Measurements from ENCODE around the gene KRT6C.

GRCh38 chr12:52461693-52462092 lies 11.9 kb downstream of the KRT6C start:
- TF ChIP-seq CTCF (IDR thresholded peaks at IDR 0.05; ENCODE audit: insufficient read depth, low read length, poor library complexity, severe bottlenecking) (no peak), EZH2phosphoT487 (conservative IDR thresholded peaks at IDR 0.05; ENCODE audit: low read length) (no peak)
